Stomach smooth muscle (tissue), 2 donors: ENCODE data around the gene IQCK.

ENCODE experiments used
- H3K27ac ChIP-seq: one replicate; pipeline ENCODE4 v1.7.0; 2013; ENCODE audit warnings: mild to moderate bottlenecking, low read length, inconsistent platforms
- H3K27me3 ChIP-seq, 2 donors: one replicate each; pipeline ENCODE4 v1.7.0; 2013; ENCODE audit warnings: low read length in 2 of 2; ENCODE audit not compliant: insufficient read depth in 2 of 2, control insufficient read depth in 1 of 2
- H3K36me3 ChIP-seq, 2 donors: one replicate each; pipeline ENCODE4 v1.7.0; 2013; ENCODE audit warnings: low read length in 2 of 2; ENCODE audit not compliant: control insufficient read depth in 2 of 2, insufficient read depth in 2 of 2
- H3K4me1 ChIP-seq: one replicate; pipeline ENCODE4 v1.7.0; 2013; ENCODE audit warnings: low read length; ENCODE audit not compliant: control insufficient read depth, insufficient read depth
- H3K4me3 ChIP-seq, 2 donors: one replicate each; pipeline ENCODE4 v1.7.0; 2013; ENCODE audit warnings: low read length in 2 of 2
- H3K9ac ChIP-seq, 2 donors: one replicate each; pipeline ENCODE4 v1.7.0; 2013; ENCODE audit warnings: low read length in 2 of 2, mild to moderate bottlenecking in 1 of 2
- H3K9me3 ChIP-seq, 2 donors: one replicate each; pipeline ENCODE4 v1.7.0; 2013; ENCODE audit warnings: low read length in 2 of 2; ENCODE audit not compliant: control insufficient read depth in 2 of 2
- donor health status: healthy.
- donor health status: Pancreatic carcinoma.

Gene IQCK

GRCh38 chr16:19804538-19805323, 86.7 kb downstream of the IQCK start:
- Histone ChIP-seq H3K4me3 (no peak overlapping the region), H3K9ac (no peak overlapping the region), H3K27me3 (no peaks in the 10 kb centered on the region), H3K27ac (no peak overlapping the region), H3K4me1 (no peaks in the 10 kb centered on the region), H3K36me3 (peaks cover 0 to 2% of the 10 kb centered on the region in 2 donors), H3K9me3 (peaks cover 0 to 4% of the 10 kb centered on the region in 2 donors)

- no peak overlapping the region for H3K27ac ChIP-seq
- no peaks in the 10 kb centered on the region for H3K27me3 ChIP-seq
- H3K9ac ChIP-seq: no peak overlapping the region
- H3K36me3 ChIP-seq: peaks cover 0 to 2% of the 10 kb centered on the region in 2 donors
- H3K4me3 ChIP-seq: no peak overlapping the region
- peaks cover 0 to 4% of the 10 kb centered on the region in 2 donors for H3K9me3 ChIP-seq
- H3K4me1 ChIP-seq: no peaks in the 10 kb centered on the region
These were observed 87.5 kb downstream of the IQCK start for GRCh38 chr16:19805459-19806162.

GRCh38 chr16:19808061-19808641, 90.1 kb downstream of the IQCK start:
- Histone ChIP-seq H3K36me3 (peaks cover 0 to 2% of the 10 kb centered on the region in 2 donors), H3K4me1 (no peaks in the 10 kb centered on the region), H3K27ac (no peak overlapping the region), H3K27me3 (no peaks in the 10 kb centered on the region), H3K9ac (no peak overlapping the region), H3K4me3 (no peak overlapping the region), H3K9me3 (peaks cover 0 to 4% of the 10 kb centered on the region in 2 donors)

GRCh38 chr16:19809121-19809635, 91.1 kb downstream of the IQCK start:
- no peak overlapping the region for H3K27ac ChIP-seq
- H3K9me3 ChIP-seq: peaks cover 0 to 4% of the 10 kb centered on the region in 2 donors
- no peaks in the 10 kb centered on the region for H3K27me3 ChIP-seq
- H3K4me1 ChIP-seq: no peaks in the 10 kb centered on the region
- no peak overlapping the region for H3K4me3 ChIP-seq
- H3K9ac ChIP-seq: no peak overlapping the region
- H3K36me3 ChIP-seq: peaks cover 0 to 2% of the 10 kb centered on the region in 2 donors

GRCh38 chr16:19809693-19810092, 91.6 kb downstream of the IQCK start:
- Histone ChIP-seq H3K9ac (no peak overlapping the region), H3K4me1 (no peaks in the 10 kb centered on the region)

GRCh38 chr16:19810817-19811731, 93.0 kb downstream of the IQCK start:
- no peak overlapping the region for H3K9ac ChIP-seq
- H3K4me3 ChIP-seq: no peak overlapping the region
- no peak overlapping the region for H3K27ac ChIP-seq
- no peaks in the 10 kb centered on the region for H3K9me3 ChIP-seq
- no peaks in the 10 kb centered on the region for H3K4me1 ChIP-seq
- no peaks in the 10 kb centered on the region for H3K27me3 ChIP-seq
- peaks cover 0 to 2% of the 10 kb centered on the region in 2 donors for H3K36me3 ChIP-seq

More at GRCh38 chr16:19809693-19810092, 91.6 kb downstream of the IQCK start:
- no peaks in the 10 kb centered on the region for H3K27me3 ChIP-seq
- H3K27ac ChIP-seq: no peak overlapping the region
- H3K36me3 ChIP-seq: peaks cover 0 to 2% of the 10 kb centered on the region in 2 donors
- peaks cover 0 to 4% of the 10 kb centered on the region in 2 donors for H3K9me3 ChIP-seq
- no peak overlapping the region for H3K4me3 ChIP-seq

GRCh38 chr16:19812986-19813385, 94.9 kb downstream of the IQCK start:
- H3K36me3 ChIP-seq: peaks cover 0 to 2% of the 10 kb centered on the region in 2 donors
- H3K4me3 ChIP-seq: no peak overlapping the region
- no peaks in the 10 kb centered on the region for H3K27me3 ChIP-seq
- no peak overlapping the region for H3K27ac ChIP-seq
- no peaks in the 10 kb centered on the region for H3K9me3 ChIP-seq
- no peaks in the 10 kb centered on the region for H3K4me1 ChIP-seq
- no peak overlapping the region for H3K9ac ChIP-seq

- Histone ChIP-seq H3K36me3 (no peaks in the 10 kb centered on the region), H3K4me3 (no peak overlapping the region), H3K27me3 (no peaks in the 10 kb centered on the region), H3K9me3 (no peaks in the 10 kb centered on the region), H3K9ac (no peak overlapping the region), H3K27ac (no peak overlapping the region), H3K4me1 (no peaks in the 10 kb centered on the region)
These were observed 97.3 kb downstream of the IQCK start for GRCh38 chr16:19815418-19815817.

- Histone ChIP-seq H3K9ac (no peak overlapping the region), H3K4me3 (no peak overlapping the region), H3K27me3 (no peaks in the 10 kb centered on the region), H3K9me3 (no peaks in the 10 kb centered on the region), H3K4me1 (no peaks in the 10 kb centered on the region), H3K27ac (no peak overlapping the region), H3K36me3 (no peaks in the 10 kb centered on the region)
These were observed 99.1 kb downstream of the IQCK start for GRCh38 chr16:19817122-19817521.

GRCh38 chr16:19817875-19818274, 99.8 kb downstream of the IQCK start:
- Histone ChIP-seq H3K9ac (no peak overlapping the region), H3K27me3 (no peaks in the 10 kb centered on the region), H3K4me1 (no peaks in the 10 kb centered on the region), H3K36me3 (no peaks in the 10 kb centered on the region), H3K27ac (no peak overlapping the region), H3K4me3 (no peak overlapping the region), H3K9me3 (no peaks in the 10 kb centered on the region)
